Hematopoietic multipotent progenitor cell treated with erythropoietin and hydrocortisone succinate and interleukin-3 and kit ligand, for 4 days (in vitro differentiated cells): Measurements from ENCODE around the gene ALKBH4.
"Not testable (repeated sequence)": the region's sequence is repeated elsewhere in the genome, so short reads cannot be mapped to it uniquely, and the experiment has no call there.

Source experiments
- DNase-seq: peaks from one replicate; pipeline ENCODE4 v3.0.0-alpha.2; 2015

Gene ALKBH4

DNA sequence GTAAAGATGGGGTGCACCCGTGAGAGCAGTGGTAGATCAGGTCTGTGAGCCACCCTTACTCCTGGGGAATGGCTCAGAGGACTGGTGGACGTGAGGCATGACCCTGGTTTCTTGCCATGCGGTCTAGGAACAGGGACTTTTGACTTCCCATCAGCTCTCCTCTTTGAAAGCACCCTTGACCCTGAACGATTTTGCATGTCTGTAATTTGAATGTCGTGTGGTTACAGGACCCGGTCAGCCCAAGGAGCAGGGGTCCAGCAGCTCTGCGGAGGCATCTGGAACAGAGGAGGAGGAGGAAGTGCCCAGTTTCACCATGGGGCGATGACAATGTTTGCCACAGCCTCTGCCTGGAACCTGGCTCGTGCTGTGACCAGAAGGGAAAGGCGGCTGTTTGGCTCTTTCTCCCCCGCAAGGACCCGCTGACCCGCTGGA, 39.9 kb downstream of the ALKBH4 start:
- DNase-seq: no peak

DNA sequence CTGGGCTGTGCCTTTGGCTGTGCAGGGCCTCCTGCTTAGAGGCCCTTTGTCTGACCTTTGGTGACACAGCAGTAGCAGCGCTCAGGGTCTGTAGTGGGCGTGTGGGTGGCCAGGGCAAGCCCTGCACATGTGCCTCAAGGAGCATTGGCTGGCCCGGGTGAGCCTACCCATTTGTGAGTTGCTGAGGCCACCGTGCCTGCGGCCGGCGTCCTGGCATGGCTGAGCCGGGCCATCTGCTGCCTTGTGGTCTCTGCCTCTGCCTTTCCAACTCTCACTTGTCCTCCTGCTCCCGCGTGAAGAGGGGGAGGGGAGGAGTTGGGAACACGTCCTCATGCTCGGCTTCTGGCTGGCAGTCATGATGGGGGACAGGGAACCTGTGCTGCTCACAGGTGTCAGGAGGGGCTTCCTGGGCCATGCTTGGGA, 40.5 kb downstream of the ALKBH4 start:
- DNase-seq: no peak

DNA sequence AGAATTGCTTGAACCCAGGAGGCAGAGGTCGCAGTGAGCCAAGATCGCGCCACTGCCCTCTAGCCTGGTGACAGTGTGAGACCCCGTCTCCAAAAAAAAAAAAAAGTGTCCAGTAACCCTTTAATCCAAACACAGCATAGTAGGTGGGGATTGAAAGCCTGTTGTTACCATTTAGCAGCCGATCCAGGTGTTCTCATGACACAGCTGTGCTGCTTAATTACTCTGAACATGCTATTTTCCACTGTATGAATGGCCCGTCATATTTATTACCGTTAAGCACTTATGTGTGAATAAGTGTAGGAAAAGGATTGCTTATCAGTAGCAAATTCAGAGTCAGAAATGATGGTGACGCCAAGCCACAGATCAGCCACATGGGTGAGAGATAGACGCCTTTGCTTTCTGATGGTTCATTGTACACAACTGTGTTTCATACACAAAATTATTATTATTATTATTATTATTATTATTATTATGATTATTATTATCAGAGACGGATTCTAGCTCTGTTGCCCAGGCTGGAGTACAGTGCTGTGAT, 42.9 kb downstream of the ALKBH4 start:
- DNase-seq: peak; percentile 83

DNA sequence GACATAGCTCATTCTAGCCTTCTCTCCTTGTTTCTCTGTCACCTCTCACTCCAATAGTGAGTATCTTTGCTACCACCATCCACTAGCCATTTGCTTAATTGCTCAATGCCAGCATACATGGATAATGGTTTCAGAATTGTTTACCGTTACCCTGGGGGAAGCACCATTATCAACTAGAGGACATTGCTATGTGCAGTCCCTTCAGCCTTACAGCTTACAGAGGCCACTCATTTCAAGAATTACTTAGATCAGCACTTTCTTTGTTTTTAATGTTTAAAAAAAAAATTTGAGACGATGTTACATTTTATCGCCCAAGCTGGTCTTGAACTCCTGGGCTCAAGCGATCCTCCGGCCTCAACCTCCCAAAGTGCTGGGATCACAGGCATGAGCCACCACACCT, 46.1 kb downstream of the ALKBH4 start:
- DNase-seq: no peak

DNA sequence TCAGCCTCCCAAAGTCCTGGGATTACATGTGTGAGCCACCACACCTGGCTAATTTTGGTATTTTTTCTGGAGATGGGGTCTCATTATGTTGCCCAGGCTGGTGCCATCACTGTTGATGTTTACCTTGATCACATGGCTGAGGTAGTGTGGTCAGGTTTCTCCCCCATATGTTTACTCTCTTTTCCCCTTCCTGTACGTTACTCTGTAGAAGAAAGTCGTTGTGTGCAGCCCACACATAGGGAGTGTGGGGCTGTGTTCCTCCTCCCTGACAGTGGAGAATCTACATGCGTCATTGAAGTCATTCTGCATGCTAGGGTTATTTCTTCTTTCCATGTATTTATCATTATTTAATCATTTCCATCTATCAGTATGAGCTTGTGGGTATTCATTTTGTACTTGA, 47.6 kb downstream of the ALKBH4 start:
- no peak for DNase-seq

DNA sequence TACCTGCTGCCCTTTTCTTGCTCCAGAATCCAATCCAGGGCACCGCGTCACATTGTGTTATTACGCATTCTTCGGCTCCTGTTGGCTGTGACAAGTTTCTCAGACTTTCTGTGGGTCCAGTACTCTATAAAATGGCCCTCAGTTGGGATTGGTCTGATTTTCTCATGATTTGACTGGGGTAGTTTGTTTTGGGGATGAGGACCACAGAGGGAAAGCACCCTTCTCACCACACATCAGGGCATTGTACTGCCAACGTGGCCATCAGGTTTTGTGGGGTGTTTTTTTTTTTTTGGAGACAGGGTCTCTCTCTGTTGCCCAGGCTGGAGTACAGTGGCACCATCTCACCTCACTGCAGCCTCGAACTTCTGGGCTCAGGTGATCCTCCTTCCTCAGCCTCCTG, 48.3 kb downstream of the ALKBH4 start:
- no peak for DNase-seq

DNA sequence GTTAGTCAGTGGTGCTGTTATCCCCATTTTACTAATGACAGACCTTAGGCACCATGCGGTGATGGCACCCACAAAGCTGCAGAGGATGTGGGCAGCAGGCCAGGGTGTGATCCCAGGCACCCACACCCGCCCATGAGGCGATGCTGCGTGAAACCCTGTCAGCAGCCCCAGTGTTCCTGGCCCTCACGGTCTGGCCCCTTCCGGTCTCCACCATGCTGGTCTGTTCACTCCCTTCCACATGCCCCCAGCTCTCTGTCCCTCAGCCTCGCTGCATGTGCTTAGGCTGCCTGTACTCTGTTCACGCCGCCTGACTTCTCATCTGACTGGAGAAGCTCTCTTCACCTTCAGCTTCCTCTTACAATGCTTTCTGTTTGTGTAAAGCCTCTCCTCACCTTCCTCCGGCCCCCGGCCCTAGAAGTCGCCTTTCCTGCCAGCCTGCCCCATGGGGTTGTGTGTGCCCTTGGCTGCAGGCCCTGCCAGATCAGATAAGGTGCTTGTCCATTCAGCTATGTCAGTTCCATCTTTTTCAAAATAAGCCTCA, 48.9 kb downstream of the ALKBH4 start:
- DNase-seq: peak; percentile 64

DNA sequence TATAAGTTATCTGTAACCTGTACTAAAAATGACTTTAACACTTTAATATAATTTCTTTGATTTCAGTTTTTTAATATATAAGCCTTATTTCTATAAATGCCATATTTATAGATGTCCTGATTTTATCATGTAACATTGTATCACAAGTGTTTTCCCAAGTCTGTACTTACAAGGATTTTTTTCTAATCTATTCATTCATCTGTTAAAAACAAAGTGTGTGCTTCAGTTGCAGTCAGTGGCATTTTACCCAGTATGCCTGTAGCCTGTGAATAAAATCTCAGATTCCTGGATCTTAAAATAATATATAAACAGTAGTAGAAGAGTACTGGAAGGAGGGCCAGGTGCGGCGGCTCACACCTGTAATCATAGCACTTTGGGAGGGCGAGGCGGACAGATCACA, 51.1 kb downstream of the ALKBH4 start:
- no peak for DNase-seq

DNA sequence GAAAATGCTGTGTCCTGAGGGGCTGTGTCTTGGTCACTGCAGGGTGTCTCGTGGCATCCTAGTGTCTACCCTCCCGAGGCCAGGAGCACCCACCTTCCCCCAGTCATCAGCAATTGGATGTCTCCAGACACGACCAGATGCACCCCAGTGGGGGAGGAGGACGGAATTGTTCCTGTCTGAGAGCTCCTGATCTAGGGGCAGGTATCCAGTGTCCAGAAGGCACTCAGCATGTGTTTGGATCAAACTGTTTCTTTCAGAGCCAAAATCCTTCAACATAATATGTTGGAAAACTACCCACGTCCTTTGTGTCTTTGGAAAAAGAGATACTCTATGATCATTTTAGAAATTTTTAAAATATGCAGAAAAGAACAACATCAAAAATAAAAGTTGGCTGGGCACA, 51.6 kb downstream of the ALKBH4 start:
- DNase-seq: no peak

DNA sequence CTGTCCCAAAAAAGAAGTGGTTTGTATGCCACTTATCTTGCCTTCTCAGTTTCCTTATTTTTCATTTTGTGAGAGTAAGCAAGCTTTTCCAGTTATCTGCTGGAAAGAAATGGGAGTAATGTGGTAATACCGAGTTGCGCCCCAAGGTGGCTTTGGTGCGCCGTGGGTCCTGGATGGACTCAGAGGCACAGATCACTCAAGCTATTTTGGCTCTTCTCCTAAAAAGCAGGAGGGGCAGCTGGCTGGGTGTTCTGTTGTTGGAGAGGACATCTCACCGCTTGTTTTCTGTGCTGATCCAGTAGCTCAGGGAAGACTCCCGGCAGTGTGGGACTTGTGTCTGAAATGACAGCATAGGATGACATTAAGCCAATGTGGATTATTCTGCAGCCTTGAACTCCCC, 52.1 kb downstream of the ALKBH4 start:
- DNase-seq: peak; percentile 83

DNA sequence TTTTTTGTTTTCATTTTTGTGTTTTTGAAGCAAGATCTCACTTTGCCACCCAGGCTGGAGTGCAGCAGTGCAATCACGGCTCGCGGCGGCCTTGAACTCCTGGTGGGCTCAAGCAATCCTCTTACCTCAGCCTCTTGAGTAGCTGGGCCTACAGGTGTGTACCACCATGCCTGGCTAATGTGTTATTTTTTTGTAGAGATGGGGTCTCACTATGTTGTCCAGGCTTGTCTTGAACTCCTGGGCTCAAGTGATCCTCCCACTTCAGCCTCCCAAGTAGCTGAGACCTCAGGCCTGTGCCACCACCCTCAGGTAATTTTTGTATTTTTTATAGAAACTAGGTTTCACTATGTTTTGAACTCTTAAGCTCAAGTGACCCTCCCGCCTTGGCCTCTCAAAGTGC, 53.7 kb downstream of the ALKBH4 start:
- no peak for DNase-seq

DNA sequence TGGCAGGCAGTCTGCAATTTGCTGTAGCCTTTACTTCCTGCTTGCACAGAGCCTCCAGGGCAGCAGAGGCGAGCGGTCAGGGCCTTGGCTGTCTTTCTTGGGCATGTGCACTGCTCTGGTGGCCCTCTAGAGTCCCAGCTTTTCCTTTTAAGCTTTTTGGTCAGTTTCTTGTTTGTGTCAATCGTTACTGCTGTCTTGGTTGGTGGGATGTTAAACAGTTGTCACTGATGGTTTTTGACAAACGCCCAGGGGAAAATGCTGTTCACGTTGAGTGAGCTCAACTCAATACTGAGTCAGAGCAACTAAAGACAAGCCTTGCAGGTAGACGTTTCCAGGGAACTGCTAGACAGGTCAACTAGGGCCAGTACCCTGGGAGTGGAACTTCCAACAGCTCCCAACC, 54.5 kb downstream of the ALKBH4 start:
- no peak for DNase-seq

DNA sequence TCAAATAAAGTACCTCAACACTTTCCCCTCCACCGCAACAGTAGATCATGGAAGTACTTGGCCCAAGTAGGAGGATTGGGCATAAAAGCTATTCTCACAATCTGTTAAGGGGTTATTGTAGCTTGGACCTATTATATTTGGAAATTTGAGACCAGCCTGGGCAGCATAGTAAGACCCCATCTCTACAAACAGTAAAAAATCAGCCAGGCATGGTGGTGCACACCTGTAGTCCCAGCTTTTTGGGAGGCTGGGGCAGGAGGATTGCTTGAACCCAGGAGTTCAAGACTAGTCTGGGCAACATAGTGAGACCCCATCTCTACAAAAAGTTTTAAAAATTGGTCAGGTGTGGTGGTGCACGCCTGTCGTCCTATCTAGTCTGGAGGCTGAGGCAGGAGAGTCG, 55.3 kb downstream of the ALKBH4 start:
- no peak for DNase-seq

DNA sequence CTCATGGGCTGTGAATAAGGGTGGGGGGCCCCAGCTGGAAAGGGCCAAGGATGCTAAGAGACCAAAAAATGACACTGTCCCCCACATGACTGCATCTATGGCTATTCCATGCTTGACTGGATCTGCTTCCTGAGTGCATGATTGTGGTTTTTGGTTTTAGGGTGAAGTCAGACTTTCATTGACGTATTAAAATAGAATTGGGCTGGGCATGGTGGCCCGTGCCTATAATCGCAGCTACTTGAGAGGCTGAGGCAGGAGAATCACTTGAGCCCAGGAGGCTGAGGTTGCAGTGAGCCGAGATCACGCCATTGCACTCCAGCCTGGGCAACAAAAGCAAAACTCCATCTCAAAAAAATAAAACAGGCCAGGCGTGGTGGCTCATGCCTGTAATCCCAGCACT, 56.1 kb downstream of the ALKBH4 start:
- not testable (repeated sequence) for DNase-seq

DNA sequence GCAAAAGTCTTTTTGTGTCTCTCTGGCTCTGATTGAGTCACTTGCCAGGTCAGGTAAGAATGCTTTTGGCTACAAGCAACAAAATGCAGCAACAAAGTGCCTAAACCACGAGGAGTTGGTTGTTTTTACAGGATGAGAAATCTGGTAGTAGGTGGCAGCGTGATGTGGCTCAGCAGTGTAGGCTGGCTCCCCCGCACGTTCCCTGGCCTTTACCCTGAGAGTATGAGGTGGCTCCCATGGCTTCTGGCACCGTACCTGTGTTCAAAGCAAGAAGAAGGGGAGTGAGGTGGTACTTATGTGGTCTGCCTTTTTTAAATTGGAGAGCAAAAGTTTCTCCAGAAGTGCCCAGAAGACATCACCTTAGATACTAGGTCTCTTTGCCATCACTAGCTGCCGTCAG, 56.8 kb downstream of the ALKBH4 start:
- no peak for DNase-seq
